HK-2 (cell line): Measurements from ENCODE around the gene ZBTB34.

ENCODE experiments used
- DNase-seq: peaks from one replicate; pipeline ENCODE4 v3.0.0-alpha.2; 2018; ENCODE audit not compliant: unreplicated experiment

ZBTB34 gene

DNA sequence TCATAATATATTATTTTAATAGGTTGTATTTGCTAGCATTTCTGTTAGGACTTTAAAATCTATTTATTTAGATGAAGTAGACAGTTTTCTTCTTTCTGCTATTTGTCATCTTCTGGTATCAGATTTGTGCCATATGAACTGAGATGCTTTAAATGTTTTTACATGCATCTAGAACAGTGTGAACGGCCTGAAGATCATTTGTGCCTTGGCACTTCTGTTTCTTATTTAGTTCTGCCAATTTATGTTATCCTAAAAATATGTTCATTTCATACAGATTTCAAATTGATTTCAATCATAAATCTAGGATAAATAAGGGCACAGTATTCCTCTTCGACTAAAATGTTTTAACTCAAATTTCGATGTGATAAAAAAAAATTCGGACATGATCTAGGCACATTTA is 16.1 kb downstream of the ZBTB34 start:
- no peak for DNase-seq

DNA sequence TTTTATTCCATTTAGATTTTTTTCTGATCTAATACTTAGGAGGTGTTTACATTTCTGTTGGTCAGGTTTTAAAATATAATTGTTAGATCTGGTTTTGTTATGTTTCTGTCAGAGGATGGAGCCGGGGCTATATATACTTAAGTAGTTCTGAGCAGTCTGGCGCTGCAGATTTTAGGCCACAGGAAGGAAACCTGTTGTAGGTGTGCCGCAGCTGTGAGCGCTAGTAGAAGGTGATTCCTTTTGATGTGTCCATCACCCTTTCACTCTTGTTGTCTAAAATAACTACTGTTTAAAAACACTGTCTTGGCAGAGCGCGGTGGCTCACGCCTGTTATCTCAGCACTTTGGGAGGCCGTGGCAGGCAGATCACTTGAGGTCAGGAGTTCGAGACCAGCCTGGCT is 17.0 kb downstream of the ZBTB34 start:
- DNase-seq = no peak

DNA sequence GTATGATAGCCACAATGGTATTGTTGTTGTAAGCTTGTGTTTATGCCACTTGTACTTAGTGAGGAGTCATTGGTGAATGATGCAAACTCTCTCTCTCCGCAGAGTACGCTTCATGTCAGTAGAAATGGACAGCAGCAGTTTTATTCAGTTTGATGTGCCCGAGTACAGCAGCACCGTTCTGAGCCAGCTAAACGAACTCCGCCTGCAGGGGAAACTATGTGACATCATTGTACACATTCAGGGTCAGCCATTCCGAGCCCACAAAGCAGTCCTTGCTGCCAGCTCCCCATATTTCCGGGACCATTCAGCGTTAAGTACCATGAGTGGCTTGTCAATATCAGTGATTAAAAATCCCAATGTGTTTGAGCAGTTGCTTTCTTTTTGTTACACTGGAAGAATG is 18.8 kb downstream of the ZBTB34 start:
- DNase-seq = no peak

DNA sequence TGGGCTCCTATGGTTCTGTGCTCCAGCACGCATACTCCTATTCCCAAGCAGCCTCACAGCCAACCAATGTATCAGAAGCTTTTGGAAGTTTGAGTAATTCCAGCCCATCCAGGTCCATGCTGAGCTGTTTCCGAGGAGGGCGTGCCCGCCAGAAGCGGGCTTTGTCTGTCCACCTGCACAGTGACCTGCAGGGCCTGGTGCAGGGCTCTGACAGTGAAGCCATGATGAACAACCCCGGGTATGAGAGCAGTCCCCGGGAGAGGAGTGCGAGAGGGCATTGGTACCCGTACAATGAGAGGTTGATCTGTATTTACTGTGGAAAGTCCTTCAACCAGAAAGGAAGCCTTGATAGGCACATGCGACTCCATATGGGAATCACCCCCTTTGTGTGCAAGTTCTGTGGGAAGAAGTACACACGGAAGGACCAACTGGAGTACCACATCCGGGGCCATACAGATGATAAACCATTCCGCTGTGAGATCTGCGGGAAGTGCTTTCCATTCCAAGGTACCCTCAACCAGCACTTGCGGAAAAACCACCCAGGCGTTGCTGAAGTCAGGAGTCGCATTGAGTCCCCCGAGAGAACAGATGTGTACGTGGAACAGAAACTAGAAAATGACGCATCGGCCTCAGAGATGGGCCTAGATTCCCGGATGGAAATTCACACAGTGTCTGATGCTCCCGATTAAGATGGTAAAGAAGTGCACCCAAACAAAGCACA is 19.9 kb downstream of the ZBTB34 start:
- no peak for DNase-seq

DNA sequence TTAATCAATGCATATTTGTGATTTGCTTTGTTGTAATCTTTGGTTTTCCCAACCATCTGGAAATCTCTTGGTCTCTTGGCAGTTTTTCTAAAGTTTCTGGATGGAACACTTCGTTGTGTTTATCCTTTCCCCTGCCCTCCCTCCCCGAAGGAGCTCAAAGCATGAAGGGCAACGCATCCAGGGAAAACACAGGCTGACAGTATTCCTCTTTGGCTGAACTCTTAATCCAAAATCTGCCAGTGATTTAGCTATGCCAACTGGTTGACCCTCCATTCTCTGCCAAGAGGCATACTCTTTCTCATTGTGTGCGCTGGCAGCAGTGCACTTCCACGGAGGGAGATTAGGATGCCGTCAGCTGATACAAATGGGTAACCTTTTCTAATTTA is 20.5 kb downstream of the ZBTB34 start:
- no peak for DNase-seq

DNA sequence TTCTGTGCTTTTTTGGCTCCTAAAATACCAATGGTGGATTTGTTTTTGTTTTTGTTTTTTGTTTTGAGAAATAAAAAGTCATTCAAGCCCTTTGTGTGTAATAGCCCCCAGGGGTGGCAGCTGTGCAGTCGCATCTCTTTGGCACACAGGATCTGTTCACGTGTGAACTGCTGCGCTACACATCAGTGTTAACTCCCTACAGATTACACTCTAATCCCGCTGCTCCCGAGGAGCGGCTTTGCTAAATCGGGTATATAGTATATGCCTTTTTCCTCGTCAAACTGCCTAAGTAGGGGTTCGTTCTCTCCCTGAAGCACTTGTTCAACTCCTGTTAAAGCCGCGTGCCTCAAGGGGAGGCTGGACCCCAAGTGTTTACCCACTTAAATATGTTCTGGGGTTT is 22.3 kb downstream of the ZBTB34 start:
- no peak for DNase-seq

DNA sequence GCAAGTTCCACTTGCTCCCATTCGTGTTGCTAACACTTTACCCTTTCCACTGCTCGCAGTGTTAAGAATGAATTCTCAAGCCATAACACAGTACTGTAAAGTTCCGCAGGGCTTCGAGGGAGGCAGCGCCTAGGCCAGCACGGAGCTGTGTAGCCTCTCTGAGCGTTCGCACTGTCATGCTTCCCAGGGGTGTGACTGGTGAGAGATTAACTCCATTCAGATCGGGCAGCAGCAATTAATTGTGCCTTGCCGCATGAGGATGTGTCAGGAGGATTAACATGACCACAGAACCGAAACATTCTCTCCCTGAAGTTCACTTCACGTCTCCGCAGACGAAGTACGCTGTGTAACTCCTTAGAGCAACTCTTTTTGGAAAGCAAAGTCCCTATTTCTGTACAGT is 23.2 kb downstream of the ZBTB34 start:
- peak; percentile 76 for DNase-seq

DNA sequence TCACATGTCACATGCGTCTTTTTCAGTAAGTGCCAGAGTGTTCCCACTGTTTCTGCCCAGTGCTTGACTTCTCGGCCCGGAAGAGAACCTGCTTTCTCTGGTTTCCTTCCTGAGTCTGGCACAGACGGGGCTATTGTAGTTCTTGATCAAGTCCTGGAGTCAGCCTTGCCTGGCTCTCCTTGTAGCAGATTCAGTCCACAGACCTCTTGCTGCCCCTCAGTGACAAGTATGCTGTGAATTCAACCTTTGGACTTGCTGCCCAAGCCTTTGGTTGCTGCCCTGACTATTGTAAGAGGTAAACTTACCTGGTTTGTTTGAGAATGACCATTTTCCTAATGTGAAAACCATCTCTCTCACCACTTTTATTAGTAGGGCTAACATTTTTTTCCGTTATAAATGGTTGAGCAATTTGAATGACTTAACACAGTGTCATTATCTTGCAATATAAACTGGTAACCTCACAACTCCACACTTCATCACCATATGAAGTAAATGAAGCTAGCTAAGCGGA is 24.7 kb downstream of the ZBTB34 start:
- no peak for DNase-seq

DNA sequence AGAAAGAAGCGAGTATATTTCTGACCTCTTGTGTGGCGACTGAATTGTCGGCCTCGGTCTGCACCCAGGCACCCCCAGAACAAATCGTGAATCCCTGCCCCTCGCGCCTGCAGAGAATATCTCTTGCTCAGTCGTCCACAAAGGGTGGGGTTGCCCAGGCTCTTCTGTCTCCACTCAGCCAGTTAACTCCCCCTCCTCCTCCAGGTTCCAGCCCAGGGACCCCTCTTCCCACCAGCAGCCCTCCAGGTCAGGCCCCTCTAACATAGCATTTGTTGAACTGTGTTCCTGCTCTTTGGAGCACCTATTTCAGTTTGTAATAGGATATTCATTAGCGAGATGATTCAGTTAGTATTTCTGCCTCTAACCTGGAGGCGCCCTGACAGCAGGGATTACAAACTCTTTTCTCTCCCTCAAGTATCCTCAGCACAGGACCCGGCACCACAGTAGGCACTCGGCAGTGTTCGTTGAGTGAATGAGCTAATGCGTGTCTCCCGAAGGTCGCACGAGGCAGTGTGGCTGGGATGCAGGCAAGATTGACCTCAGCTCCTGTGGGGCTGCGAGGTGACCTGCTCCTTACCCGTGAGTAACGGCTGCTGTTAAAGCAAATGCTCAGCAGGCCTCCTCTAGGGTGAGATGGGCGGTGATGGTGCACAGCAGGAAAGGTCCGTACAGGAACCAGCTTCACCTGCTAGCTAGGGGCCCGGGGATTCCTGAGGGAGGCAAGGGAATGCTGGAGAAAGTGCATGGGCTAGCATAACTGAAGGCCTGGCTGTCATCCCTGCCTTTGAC is 25.8 kb downstream of the ZBTB34 start:
- DNase-seq = no peak

DNA sequence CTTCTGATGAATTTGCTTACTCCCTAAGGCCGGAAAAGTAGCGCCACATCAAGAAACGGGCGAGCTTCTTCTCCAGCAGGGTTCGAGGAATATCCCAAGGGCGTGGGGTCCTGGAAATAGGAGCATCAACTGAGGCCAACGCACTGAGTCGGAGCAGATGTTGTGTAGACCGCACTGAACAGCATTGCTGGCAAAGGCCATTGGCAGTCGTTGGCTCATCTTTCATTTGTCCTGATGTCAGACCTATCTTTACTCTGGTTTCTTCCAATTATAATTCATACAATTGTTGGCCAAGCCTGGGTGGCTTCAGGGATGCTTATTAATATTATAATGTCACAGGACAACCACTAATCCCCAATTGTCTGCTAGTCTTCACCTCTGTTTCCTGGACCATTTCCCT is 26.5 kb downstream of the ZBTB34 start:
- no peak for DNase-seq

DNA sequence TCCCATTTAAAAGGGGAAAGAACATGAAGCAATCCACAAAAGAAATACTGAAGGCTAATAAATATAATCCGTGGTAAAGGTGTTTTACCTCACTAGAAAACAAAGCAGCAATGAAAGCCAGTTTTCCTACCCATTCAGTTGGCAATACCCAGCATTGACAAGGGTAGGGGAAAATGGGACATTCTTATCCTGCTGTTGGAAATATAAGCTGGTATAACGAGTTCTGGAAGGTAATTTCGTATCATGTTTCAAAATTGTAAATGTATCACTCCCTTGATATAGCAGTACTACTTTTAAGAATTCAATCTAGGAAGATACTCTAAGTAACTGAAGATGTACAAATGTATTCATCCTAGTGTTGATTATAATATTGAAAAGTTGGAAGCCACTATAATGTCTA is 31.2 kb downstream of the ZBTB34 start:
- DNase-seq = no peak

DNA sequence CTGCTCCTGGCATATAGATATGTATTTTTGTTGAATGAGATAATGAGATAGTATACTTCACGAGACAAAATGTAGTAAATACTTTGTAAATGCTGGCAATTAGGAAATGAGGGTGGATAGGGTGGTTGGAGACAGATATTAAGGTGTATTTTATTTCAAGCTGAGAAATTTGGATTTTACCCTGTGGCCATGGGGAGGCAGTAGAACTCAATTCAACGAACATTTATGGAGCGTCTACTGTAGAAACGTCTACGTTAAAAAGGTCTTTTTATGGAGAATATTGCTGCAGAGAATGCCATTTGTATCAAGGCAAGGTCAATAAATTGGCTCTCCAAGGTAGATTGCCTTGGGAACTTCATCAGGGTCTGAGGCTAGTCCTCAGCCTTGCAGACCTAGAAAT is 32.6 kb downstream of the ZBTB34 start:
- DNase-seq = no peak

DNA sequence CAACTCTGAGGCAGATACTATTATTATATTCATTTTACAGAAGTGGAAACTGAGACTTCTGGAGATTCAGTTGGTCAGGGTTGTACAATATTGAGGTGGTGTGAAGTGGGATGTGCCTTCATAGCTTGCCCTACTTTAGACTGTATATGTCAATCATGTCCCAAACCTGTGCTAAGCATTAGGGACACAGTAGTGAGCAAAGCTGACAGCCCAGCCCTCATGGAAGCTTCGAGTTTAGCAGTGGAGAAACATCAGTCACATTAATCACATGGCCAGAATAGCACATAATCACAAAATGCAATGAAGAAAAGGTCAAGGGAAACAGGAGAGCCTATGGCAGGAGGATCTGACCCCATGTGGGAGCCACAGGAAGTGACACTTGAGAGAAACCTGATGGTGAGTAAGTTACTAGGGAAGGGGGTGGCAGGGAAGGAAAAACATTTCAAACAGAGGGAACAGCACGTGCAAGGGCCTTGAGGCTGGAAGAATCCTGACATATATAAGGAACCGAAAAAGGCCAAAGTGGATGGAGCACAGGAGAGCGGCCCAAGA is 33.7 kb downstream of the ZBTB34 start:
- no peak for DNase-seq

DNA sequence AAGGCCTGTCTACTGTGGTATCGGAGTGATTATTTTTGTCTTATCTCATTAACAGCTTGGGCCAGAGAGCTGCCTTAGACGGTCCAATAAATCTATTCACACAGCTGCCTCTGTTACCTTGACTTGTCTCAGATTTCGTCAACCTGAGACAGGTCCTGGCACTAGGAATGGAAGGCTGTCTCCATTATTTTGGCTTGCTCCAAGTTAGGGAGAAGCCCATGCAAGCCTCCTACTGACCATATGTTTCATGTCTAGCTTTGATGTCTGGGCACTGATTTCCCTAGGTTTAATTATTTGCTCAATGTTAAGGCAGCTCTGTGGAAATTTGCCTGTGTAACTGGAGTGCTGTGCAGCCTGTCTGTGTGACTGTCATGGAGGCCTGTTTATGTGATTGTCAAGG is 41.8 kb downstream of the ZBTB34 start:
- no peak for DNase-seq

DNA sequence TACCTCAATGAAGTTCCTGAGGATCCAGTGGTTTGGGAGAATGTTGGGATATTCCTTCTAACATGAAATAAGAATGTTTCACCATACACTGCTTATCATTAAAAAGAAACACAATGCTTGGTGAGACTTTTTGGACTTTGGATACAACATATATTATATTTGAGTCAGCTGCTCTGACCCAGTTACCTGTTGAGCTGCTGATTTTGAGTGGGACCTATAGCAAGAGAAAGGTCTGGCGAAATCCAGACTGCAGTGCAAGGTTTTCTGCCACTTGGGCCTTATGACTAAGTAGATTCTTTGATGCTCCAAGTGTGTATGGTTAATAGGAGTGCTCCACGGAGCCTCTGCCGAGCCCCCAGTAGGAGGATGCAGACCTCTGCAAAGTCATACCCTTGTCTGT is 44.1 kb downstream of the ZBTB34 start:
- DNase-seq = no peak

DNA sequence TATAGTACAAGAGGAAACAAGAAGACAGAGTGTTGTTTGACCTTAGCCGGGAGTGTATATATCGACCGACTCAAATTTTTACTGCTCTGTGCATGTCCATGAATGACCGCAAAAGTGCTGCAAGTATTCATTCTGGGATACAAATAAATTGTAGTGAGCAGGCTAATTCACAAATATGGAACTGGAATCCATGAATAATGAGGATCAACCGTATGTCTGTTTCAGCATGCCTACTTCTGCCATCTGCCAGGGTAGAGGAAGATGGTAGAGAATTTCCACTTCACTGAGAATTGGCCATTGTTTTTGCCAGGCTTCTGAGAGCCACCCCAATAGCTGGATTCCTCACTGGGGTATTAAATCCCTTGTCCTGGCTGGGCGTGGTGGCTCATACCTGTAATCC is 45.7 kb downstream of the ZBTB34 start:
- no peak for DNase-seq

DNA sequence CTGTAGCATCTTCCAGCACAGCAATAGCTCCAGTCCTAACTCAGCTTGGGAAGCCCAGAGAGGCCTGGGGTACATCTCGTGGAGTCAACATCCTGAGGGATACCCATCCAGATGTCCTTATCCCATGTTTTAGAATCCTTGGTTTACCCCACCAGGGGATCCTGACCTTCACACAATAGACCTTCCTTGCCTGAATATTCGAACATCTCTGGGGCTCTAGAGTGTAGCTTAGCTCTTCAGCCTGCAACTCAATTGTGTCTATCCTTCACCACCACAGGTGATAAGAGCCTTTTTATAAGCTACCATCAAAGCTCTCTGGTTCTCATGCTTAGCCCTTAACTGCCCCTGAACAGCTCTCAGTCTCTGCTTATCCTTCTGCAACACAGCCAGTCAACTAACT is 46.6 kb downstream of the ZBTB34 start:
- no peak for DNase-seq

DNA sequence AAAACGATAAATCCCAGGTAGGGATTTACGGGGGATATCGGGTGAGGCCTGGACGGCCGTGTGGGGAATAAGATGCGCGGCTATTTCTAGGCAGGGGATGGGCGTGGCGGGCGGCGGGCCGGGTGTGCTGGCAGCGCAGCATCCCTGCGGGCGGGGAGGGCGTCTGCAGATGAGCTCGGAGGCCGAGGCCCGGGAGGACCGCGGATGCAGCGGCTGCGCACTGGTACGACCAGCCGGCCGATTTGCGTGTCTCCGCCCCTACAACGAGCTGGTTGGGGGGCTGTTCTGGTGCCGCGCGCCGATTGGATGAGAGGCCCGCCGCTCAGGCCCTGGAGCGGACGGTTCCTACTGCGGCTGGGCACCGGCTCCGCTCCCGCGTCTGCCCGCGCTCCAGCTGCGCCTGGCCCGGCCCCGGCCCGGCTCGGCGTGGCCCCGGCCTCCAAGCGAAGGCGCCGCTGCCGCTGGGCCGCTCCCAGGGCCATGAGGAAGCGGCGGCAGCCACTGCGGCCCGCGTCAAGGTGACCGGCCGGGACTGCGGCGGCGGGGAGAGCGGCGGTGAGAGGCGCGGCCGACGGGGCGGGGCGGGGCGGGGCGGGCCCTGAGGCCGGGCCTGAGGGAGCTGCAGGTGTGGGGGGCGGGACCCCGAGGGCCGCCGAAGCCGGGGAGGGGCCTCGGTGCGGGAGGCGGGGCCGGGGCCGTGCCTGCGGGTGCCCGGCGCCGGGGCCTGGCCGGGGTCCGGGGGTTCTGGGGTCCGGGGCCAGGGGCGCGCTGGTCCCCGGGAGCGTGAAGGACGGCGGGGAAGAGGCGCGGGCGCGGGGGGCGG is 54.2 kb downstream of the ZBTB34 start, which contains the start of gene RALGPS1:
RALGPS1 (plus strand) TSS at position 325 of the 823 bp plus-strand sequence. CDS start 47,508 bp downstream, outside the sequence.
- peak; percentile 96 for DNase-seq

DNA sequence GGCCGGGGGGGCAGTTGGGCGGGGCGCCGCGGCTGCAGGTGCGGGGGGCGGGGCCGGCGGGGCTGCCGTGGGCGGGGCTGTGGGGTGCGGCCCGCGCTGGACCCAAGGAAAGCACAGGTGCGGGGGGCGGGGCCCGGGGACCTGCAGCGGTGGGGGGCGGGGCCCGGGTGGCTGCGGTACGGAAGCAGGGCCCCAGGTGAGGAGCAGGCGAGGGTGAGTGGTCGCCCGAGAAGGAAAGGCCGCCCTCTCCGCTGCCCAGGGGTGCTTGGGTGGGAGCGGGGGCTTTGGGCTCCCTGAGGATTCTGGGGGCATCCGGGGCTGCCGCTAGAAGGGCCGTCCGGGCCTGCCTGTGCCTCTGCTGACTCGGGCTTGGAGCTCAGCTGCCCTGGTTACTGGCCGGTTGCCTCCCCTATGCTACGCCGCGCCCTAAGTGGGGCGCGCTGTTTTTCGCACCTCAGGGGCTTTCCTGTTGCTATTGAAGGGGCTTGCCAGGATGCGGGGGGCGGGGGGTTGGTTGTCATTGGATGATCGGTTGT is 54.9 kb downstream of the ZBTB34 start:
- DNase-seq = no peak

DNA sequence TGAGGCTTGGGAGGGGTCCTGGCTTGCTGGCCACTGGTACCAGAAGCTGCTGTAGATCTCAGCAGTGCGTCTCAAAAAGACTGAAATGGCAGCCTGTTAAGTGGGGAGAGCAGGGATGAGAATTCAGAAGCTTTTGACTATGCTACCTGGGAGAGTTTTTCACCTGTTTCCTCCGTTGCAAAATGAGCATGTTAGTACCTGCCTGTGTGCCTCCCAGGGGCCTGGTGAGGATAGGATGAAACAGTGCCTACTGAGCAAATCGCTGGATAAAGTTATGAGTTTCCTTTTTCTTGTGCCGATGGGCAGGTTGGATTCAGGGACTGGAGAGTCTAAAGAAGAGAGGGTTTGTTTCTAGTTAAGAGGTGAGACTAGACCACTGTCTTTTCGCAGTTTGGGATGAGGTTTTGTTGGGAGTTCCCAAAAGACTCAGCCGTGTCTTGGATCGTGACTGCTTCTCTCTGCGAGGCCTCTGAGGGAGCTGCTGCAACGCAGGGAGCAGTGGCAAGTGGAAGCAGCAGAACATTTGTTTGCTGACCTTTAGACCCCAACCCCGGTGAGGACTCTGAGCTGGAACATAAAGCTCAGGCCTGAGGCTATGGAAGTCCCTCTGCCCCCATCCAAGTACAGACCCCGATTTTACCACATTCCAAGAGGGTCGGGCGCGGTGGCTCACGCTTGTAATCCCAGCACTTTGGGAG is 55.6 kb downstream of the ZBTB34 start:
- DNase-seq = no peak

DNA sequence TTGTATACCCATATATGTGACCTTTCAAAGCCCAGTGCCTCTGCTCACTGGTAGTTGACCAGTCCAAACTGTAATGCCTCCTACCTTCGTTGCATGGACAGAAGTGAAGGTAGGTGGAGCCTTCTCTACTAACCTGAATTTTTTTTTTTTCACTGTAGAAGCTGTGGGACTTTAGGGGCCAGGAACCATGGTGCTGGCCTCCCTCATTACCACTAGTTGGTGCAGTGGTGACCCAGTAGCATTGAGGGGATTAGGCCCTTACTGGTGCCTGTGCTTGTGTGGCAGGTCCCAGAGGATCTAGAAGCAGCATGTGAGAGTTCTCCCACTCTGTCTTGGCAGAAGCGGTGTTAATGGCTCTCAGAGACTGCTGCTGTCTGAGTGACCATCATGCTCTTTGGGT is 56.5 kb downstream of the ZBTB34 start:
- no peak for DNase-seq
